Measurements from ENCODE around the gene GPRC5D. TPM values are rescaled to one million over a fixed set of nuclear protein-coding genes. Genes with fewer than 3 reads are reported as not detected.

The GPRC5D gene
- total and polyA plus RNA-seq, 8 donors, result 0.18 TPM; not detected in 7

DNA sequence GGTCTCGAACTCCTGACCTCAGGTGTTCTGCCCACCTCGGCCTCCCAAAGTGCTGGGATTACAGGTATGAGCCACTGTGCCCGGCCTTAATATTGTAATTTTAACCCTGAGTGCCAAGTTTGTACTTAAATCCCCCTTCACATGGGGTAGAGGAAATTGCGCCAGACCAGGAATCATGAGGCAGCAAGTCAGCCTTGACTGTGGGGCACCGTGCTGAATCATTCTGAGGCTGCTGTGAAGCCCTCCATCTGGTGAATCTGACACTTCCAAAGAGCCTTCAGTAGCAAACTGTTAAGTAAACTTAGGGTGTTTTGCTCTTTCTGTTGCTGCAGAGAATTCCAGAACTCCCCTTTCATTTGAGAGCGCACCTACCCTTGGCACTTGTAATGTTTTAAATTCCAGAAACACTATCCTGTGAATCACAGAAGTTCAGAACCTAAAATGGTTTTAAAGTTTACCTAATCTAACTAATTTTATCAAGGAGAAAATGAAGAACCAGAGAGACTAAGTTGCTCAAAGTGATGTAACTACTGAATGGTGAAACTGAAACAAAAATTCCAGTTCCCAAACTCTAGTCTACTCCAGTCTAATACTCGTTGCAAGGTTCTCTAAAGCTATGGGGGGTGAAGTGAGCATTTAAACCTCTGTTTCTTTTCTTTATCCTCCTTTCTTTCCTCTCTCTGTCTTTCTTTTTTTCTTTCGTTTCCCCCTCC is 40.6 kb upstream of the GPRC5D start:
- TF ChIP-seq POLR2AphosphoS5 (IDR thresholded peaks at IDR 0.05), result peak in 2 of 3 donors; percentile 17 to 29
- TF ChIP-seq CTCF (IDR thresholded peaks at IDR 0.05), result no peak
- H3K4me1 ChIP-seq, result peaks cover 7 to 42% (median 27%) of the 10 kb centered on the region in 4 donors
- peak overlapping the region in 1 of 4 donors; percentile 13 for H3K4me3 ChIP-seq
- intact Hi-C loops (cut with DNase I; ENCODE audit: low total_unique reads), result no loop called here
- peak; percentile 35 to 77 for DNase-seq
- H3K36me3 ChIP-seq, result peaks cover 10 to 19% (median 18%) of the 10 kb centered on the region in 4 donors
- no peaks in the 10 kb centered on the region for H3K9me3 ChIP-seq
- WGBS, 5 donors, result 56 to 73% (median 60%) methylated on average over 8 of the region's 8 CpGs
- peak overlapping the region in 4 of 5 donors; percentile 48 to 72 (median 71) for H3K27ac ChIP-seq
- H3K27me3 ChIP-seq, result no peaks in the 10 kb centered on the region

- Histone ChIP-seq H3K27ac (no peak overlapping the region), H3K4me1 (peaks cover 0 to 27% (median 11%) of the 10 kb centered on the region in 4 donors), H3K4me3 (no peak overlapping the region), H3K27me3 (no peaks in the 10 kb centered on the region), H3K36me3 (peaks cover 24 to 36% (median 34%) of the 10 kb centered on the region in 4 donors), H3K9me3 (no peaks in the 10 kb centered on the region)
- 67 to 71% (median 70%) methylated on average over 7 of the region's 7 CpGs for WGBS, 5 donors
- intact Hi-C loops (cut with DNase I; ENCODE audit: low total_unique reads), result no loop called here
- TF ChIP-seq POLR2A (IDR thresholded peaks at IDR 0.05) (no peak), EP300 (IDR thresholded peaks at IDR 0.05) (no peak), CTCF (IDR thresholded peaks at IDR 0.05) (no peak), POLR2AphosphoS5 (IDR thresholded peaks at IDR 0.05) (no peak)
- DNase-seq, result no peak
Measured at GRCh38 chr12:12990700-12991468, 38.9 kb upstream of the GPRC5D start.

DNA sequence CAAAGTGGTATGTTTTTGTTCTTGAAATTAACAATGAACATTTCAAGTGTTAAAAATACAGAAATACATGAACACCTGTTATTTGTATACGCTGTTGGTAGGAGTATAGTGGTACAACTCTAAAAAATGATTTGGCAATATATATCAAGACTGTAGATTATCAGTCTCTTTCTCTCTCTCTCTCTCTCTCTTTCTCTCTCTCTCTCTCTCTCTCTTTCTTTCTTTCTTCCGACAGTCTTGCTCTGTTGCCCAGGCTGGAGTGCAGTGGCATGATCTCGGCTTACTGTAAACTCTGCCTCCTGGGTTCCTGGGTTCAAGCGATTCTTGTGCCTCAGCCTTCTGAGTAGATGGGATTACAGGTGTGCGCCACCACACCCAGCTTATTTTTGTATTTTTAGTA is 35.5 kb upstream of the GPRC5D start:
- WGBS, 5 donors, result 77 to 87% (median 79%) methylated on average over 5 of the region's 5 CpGs
- intact Hi-C loops (cut with DNase I; ENCODE audit: low total_unique reads), result no loop called here
- Histone ChIP-seq H3K9me3 (no peaks in the 10 kb centered on the region), H3K27ac (no peak overlapping the region), H3K4me3 (no peak overlapping the region), H3K4me1 (peaks cover 0 to 10% (median 5%) of the 10 kb centered on the region in 4 donors), H3K27me3 (no peaks in the 10 kb centered on the region), H3K36me3 (peaks cover 26 to 63% (median 53%) of the 10 kb centered on the region in 4 donors)
- no peak for DNase-seq
- no peak for TF ChIP-seq CTCF (IDR thresholded peaks at IDR 0.05)
- no peak for TF ChIP-seq EP300 (IDR thresholded peaks at IDR 0.05)

DNA sequence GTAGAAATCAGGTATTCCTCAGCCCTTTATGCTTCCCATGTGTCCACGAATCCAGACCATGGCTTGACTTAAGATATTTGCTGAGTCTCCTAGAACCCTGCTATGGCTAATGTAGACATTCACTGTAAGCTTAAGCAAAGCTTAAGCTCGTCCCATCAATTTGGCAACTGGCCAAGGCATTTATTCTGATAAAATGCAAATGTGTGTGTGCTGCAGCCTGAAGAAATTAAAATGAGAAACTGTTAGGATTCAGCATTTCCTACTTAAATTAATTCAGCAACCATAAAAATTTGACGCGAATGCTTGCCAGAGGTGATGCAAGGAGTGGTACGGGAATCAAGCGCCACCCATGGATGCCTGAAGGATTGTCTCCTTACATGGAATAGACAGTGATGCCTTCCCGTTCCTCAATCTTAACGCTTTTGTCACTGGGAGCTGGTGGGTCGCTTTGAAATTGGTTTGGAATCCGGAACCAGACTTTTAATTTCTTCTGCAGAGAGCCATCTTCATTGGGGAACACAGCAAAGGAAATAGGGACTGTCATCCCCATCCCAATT is 34.9 kb upstream of the GPRC5D start:
- 86 to 89% (median 88%) methylated on average over 10 of the region's 10 CpGs for WGBS, 5 donors
- Histone ChIP-seq H3K27me3 (no peaks in the 10 kb centered on the region), H3K4me3 (no peak overlapping the region), H3K27ac (no peak overlapping the region), H3K9me3 (no peaks in the 10 kb centered on the region), H3K36me3 (peaks cover 29 to 69% (median 58%) of the 10 kb centered on the region in 4 donors), H3K4me1 (peaks cover 0 to 6% (median 2%) of the 10 kb centered on the region in 4 donors)
- no peak for DNase-seq
- intact Hi-C loops (cut with DNase I; ENCODE audit: low total_unique reads), result no loop called here
- no peak for TF ChIP-seq CTCF (IDR thresholded peaks at IDR 0.05)
